Right ventricle myocardium inferior (tissue), 1 donor: ENCODE measurements around the gene SLC33A1. TPM values are rescaled to one million over a fixed set of nuclear protein-coding genes. Genes with fewer than 3 reads are reported as not detected.
"Not testable (repeated sequence)": the region's sequence is repeated elsewhere in the genome, so short reads cannot be mapped to it uniquely, and the experiment has no call there.

Experiments used
- ATAC-seq: fragments of 200-7000 bp; cut with Tn5 transposase; one replicate; pipeline ENCODE4 v1.9.1; 2020; ENCODE audit warnings: mild to moderate bottlenecking, moderate library complexity
- DNase-seq: peaks from one replicate; pipeline ENCODE4 v3.0.0; 2021; ENCODE audit errors: missing footprints
- intact Hi-C: fragments of 100-400 bp; cut with DNase I; formaldehyde crosslinking; loops from one replicate; pipeline ENCODE4 v1.11.0; 2022
- total RNA-seq: library from RNA; stranded (reverse); fragmentation: NEBNext Ultra II Directional; extraction: Animal tissue kit (Norgen Biotek cat#: 25700); gene quantifications from one replicate; pipeline ENCODE4 v1.2.1, GENCODE V29; 2021
- donor health status: DM: no; HTN: yes; CAD: no; lungs with severe emphysema.

SLC33A1 gene
- total RNA-seq, 1 donor from 2014 or later = 20.4 TPM

- no peak for ATAC-seq
- intact Hi-C loops = loop anchor here (1.0 to 10.0 kb wide), 4 partner anchors 15 to 485 kb away; partner anchors contain the start of genes C3orf33 and SLC33A1
- no peak for DNase-seq
These were observed 15.5 kb upstream of the SLC33A1 start for GRCh38 chr3:155869691-155870090.

GRCh38 chr3:155863072-155863784 lies 9.0 kb upstream of the SLC33A1 start:
- intact Hi-C loops = no loop called here
- ATAC-seq (no peak), DNase-seq (no peak)

DNA sequence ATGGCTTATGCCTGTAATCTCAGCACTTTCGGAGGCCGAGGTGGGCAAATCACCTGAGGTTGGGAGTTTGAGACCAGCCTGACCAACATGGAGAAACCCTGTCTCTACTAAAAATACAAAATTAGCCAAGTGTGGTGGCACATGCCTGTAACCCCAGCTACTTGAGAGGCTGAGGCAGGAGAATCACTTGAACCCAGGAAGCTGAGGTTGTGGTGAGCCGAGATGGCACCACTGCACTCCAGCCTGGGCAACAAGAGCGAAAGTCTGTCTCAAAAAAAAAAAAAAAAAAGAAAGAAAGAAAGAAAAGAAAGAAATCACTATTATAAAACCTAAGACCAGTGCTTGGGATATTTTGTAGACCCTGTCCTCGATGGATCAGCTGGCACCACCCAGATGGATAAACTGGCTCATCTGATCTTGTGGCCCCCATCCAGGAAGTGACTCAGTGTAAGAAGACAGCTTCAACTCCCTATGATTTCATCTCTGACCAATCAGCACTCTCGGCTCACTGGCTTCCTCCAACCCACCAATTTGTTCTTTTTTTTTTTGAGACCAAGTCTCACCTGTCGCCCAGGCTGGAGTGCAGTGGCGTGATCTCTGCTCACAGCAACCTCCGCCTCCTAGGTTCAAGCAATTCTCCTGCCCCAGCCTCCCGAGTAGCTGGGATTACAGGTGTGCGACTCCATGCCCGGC lies 8.2 kb upstream of the SLC33A1 start:
- intact Hi-C loops, ATAC-seq, DNase-seq: not testable (repeated sequence)

DNA sequence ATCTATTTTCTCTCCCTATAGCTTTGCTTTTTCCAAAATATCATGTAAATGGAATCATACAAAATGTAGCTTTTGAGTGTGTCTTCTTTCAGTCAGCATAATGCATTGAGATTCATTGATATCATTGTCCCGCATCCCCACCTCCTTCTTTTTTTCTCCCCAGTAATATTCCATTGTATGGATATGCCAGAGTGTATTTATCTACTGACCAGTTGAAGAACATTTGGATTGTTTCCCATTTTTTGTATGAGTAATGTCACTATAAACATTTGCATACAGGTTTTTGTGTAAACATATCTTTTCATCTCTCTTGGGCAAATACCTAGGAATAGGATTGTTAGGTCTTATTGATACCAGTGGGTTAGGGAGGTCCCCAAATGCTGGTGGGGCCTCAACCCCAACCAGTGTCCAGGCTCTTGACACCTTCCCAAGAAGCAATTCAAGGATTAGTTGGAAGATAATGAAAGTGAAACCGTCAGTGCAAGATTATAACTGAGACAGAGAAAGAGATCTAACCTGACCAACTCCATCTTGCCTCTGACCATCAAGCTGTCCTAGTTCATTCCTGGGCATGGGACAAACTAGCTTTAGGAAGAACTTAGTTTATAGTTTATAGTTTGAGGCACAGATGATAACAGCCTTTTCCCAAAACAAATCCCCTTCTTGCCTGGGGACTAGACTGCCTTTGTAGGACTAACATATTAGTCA lies 7.4 kb upstream of the SLC33A1 start:
- DNase-seq (no peak), ATAC-seq (no peak)
- intact Hi-C loops = no loop called here

DNA sequence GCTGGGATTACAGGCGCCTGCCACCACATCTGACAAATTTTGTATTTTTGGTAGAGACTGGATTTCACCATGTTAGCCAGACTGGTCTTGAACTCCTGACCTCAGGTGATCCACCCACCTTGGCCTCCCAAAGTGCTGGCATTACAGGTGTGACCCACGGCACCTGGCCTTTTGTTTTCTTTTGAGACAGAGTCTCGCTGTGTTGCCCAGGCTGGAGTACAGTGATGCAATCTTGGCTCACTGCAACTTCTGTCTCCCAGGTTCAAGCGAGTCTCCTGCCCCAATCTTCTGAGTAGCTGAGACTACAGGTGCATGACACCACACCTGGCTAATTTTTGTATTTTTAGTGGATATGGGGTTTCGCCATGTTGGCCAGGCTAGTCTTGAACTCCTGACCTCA lies 6.2 kb upstream of the SLC33A1 start:
- DNase-seq, intact Hi-C loops, ATAC-seq: not testable (repeated sequence)

GRCh38 chr3:155859859-155860258 lies 5.6 kb upstream of the SLC33A1 start:
- intact Hi-C loops = no loop called here
- no peak for ATAC-seq
- DNase-seq = no peak

DNA sequence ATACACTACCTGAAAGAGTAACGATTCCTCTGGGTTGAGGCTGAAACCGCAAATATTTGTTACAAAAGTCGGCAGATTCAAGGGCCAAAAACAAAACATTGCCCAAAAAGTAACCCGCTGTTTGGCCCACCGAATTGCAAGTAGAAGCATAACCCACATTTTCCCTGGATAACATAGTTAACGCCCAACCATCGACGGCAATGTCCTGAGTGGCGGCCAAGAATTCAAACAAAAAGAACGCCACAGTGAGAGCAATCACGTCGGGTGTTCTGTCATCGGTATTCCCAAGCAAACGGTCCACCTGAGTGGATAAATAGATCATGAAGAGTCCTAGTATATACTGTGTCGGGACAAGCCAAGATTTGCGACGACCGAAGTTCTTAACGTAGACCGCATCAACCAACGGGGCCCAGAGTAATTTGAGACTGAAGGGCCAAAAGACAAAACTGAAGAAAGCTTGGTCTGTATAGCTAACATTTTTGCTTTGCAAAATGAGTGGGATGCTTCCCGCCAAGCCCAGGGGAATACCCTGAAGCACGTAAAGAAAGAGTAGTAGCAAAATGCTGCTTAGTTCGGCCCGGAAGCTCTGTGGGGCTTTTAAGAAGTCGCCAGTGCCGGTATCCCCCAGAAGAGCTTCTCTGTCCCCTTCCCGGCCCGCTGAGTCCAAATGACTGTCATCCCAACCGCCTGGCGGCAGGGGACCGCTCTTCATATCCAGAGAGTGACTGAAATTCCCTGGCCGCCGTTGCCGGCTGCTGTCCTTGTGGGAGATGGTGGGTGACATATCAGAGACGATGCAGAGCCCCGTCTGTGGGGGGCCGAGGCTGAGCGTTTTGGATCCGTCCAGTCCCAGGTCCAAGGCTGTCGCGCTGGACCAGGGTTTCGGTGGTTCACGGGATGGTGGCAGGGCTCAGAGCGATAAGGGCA lies 750 bp downstream of the SLC33A1 start:
- DNase-seq = no peak
- ATAC-seq = no peak
- intact Hi-C loops = loop anchor here (1.0 kb wide), 2 partner anchors 17 to 45 kb away; partner anchors contain the start of gene GMPS

- intact Hi-C loops = no loop called here
- DNase-seq = no peak
- ATAC-seq = no peak
These were observed 1.9 kb downstream of the SLC33A1 start for GRCh38 chr3:155852341-155852740.

GRCh38 chr3:155849404-155849803 lies 4.8 kb downstream of the SLC33A1 start:
- DNase-seq, ATAC-seq, intact Hi-C loops: not testable (repeated sequence)

- DNase-seq = no peak
- no peak for ATAC-seq
- intact Hi-C loops = no loop called here
These were observed 6.2 kb downstream of the SLC33A1 start for GRCh38 chr3:155847993-155848392.

DNA sequence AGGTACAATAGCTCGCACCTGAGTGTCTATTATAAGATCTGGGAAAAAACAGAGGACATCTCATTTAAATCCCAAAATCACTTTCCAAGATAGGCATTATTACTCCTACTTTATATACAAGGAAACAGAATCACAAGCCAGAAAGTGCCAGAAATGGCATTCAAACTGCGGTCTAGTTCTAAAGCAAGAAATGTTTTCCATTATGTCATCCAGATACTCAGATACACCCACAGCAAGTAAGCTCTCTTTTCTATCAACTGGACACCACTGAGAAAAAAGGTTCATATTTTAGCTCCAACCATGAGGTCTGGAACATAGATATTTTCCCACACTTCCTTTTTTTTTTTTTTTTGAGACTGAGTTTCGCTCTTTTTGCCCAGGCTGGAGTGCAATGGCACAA lies 8.1 kb downstream of the SLC33A1 start:
- no peak for DNase-seq
- intact Hi-C loops = no loop called here
- no peak for ATAC-seq

GRCh38 chr3:155843569-155843968 lies 10.7 kb downstream of the SLC33A1 start:
- ATAC-seq (no peak), DNase-seq (no peak)
- intact Hi-C loops = no loop called here

GRCh38 chr3:155835341-155836071 lies 18.7 kb downstream of the SLC33A1 start:
- no peak for ATAC-seq
- no peak for DNase-seq

GRCh38 chr3:155828490-155829098 lies 25.6 kb downstream of the SLC33A1 start:
- intact Hi-C loops, DNase-seq, ATAC-seq: not testable (repeated sequence)

More at GRCh38 chr3:155835341-155836071, 18.7 kb downstream of the SLC33A1 start:
- intact Hi-C loops = no loop called here

DNA sequence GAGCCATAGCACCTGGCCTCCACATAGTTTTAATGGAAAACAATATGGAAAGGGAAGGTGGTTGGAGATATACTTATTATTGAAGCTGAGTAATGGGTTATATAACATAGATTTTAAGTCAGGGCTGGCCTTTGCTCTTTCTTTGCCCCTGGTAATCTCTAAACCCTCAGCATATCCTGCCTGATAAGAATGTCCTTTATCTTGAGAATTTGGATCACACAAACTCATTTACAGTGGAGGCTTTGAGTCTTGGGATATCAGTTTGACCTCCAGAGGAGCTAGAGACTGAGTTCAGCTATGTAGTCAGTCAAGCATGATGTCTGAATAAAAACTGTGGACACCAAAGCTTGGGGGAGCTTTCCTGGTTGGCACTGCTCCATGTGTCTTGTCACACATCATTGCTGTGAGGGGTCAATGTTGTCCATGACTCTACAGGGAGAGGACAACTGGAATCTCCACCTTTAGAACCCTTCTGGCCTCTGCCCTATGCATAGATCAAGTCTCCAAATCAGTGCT lies 39.1 kb downstream of the SLC33A1 start:
- ATAC-seq = no peak
- intact Hi-C loops = no loop called here
- DNase-seq = no peak

DNA sequence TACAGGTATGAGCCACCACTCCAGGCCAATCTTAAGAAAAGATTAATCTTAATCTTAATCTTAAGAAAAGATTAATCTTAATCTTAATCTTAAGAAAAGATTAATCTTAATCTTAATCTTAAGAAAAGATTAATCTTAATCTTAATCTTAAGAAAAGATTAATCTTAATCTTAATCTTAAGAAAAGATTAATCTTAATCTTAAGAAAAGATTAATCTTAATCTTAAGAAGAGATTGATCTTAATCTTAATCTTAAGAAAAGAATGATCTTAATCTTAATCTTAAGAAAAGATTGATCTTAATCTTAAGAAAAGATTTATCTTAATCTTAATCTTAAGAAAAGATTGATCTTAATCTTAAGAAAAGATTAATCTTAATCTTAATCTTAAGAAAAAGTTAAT lies 41.0 kb downstream of the SLC33A1 start:
- ATAC-seq, DNase-seq, intact Hi-C loops: not testable (repeated sequence)

DNA sequence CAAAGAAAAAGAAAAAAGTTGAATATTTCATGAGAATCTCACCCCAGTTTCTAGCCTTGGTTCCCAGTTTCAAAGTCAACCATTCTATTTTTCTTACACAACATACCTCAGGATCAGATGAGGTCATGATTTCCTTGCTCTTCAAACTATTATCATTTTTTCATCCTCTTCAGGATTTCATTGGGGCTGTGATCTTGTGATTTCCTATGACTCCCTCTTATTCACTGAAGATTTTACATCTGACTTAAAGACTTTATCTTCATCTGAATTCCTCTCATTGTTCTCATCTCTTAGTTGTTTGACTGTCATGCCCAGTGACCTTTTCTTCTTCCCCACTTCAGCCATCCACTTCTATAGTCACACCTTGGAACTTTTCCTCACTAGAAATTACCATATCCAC lies 45.0 kb downstream of the SLC33A1 start:
- no peak for DNase-seq
- intact Hi-C loops = loop anchor here (5.0 kb wide), 1 partner anchor 63 kb away; the partner anchor contains the start of gene GMPS
- ATAC-seq = no peak
